ENCODE data around the gene NSMCE4A. TPM values are rescaled to one million over a fixed set of nuclear protein-coding genes. Genes with fewer than 3 reads are reported as not detected.
"Not testable (repeated sequence)": the region's sequence is repeated elsewhere in the genome, so short reads cannot be mapped to it uniquely, and the experiment has no call there.

NSMCE4A gene
- polyA plus RNA-seq, 3 donors: 34.6 to 47.2 (median 38.1) TPM

GRCh38 chr10:121994429-121994941, 19.5 kb upstream of the NSMCE4A start:
- Mint-ChIP-seq H3K4me1 (no peaks in the 10 kb centered on the region), H3K36me3 (no peaks in the 10 kb centered on the region), H3K4me3 (no peak overlapping the region), H3K27ac (no peak overlapping the region), H3K9me3 (peaks cover 0 to 14% (median 3%) of the 10 kb centered on the region in 7 donors), H3K27me3 (ENCODE audit: low read depth in 3 of 3) (peaks cover 9 to 16% (median 11%) of the 10 kb centered on the region in 3 donors)
- H3K4me1 ChIP-seq (ENCODE audit: control insufficient read depth in 1 of 2, insufficient read depth in 2 of 2, low read length in 2 of 2): no peaks in the 10 kb centered on the region
- no peak overlapping the region for H2AFZ ChIP-seq (ENCODE audit: insufficient read depth, low read depth, low read length, poor library complexity, severe bottlenecking)
- no CpG with 5 or more reads among the region's 10 CpGs for WGBS (ENCODE audit: insufficient coverage)
- H3K27me3 ChIP-seq (ENCODE audit: control insufficient read depth in 2 of 2, insufficient read depth in 2 of 2, low read length in 2 of 2): peaks cover 0 to 4% of the 10 kb centered on the region in 2 donors
- H3K4me3 ChIP-seq (replicated peaks in 1 of 3; ENCODE audit: low read depth in 2 of 3, low read length in 3 of 3): no peak overlapping the region
- no peak overlapping the region for H3K4me2 ChIP-seq (replicated peaks; ENCODE audit: extremely low read depth, low read length, poor library complexity, severe bottlenecking)
- no peak overlapping the region for H3K27ac ChIP-seq (ENCODE audit: low read depth in 1 of 2, low read length in 2 of 2)
- no peak for TF ChIP-seq CTCF (IDR thresholded peaks at IDR 0.05)
- intact Hi-C loops (cut with micrococcal nuclease): no loop called here
- no peaks in the 10 kb centered on the region for H3K9me3 ChIP-seq (replicated peaks in 1 of 2; ENCODE audit: control insufficient read depth in 1 of 2, insufficient read depth in 1 of 2, low read length in 2 of 2)
- DNase-seq: no peak
- H4K20me1 ChIP-seq (ENCODE audit: insufficient read depth, low read length): no peaks in the 10 kb centered on the region
- no peak overlapping the region for H3K9ac ChIP-seq (ENCODE audit: insufficient read depth, low read length, poor library complexity, severe bottlenecking)
- H3K36me3 ChIP-seq (replicated peaks in 1 of 2; ENCODE audit: control insufficient read depth in 1 of 2, insufficient read depth in 2 of 2, low read length in 2 of 2): no peaks in the 10 kb centered on the region
- no peaks in the 10 kb centered on the region for H3K79me2 ChIP-seq (ENCODE audit: insufficient read depth, low read length)

GRCh38 chr10:121991727-121992126, 16.7 kb upstream of the NSMCE4A start:
- H3K4me1 Mint-ChIP-seq; H3K79me2 ChIP-seq (ENCODE audit: insufficient read depth, low read length); H3K4me3 Mint-ChIP-seq; H3K4me2 ChIP-seq (replicated peaks; ENCODE audit: extremely low read depth, low read length, poor library complexity, severe bottlenecking); H3K4me1 ChIP-seq (ENCODE audit: control insufficient read depth in 1 of 2, insufficient read depth in 2 of 2, low read length in 2 of 2); H3K27ac Mint-ChIP-seq; H2AFZ ChIP-seq (ENCODE audit: insufficient read depth, low read depth, low read length, poor library complexity, severe bottlenecking); DNase-seq; H4K20me1 ChIP-seq (ENCODE audit: insufficient read depth, low read length); H3K9me3 ChIP-seq (replicated peaks in 1 of 2; ENCODE audit: control insufficient read depth in 1 of 2, insufficient read depth in 1 of 2, low read length in 2 of 2); H3K27me3 ChIP-seq (ENCODE audit: control insufficient read depth in 2 of 2, insufficient read depth in 2 of 2, low read length in 2 of 2); H3K36me3 ChIP-seq (replicated peaks in 1 of 2; ENCODE audit: control insufficient read depth in 1 of 2, insufficient read depth in 2 of 2, low read length in 2 of 2); H3K4me3 ChIP-seq (replicated peaks in 1 of 3; ENCODE audit: low read depth in 2 of 3, low read length in 3 of 3); H3K27ac ChIP-seq (ENCODE audit: low read depth in 1 of 2, low read length in 2 of 2); intact Hi-C loops (cut with micrococcal nuclease); H3K9ac ChIP-seq (ENCODE audit: insufficient read depth, low read length, poor library complexity, severe bottlenecking); H3K36me3 Mint-ChIP-seq: not testable (repeated sequence)
- H3K27me3 Mint-ChIP-seq (ENCODE audit: low read depth in 3 of 3): peaks cover 9 to 14% (median 12%) of the 10 kb centered on the region in 3 donors
- 95% methylated on average over 2 of the region's 4 CpGs for WGBS (ENCODE audit: insufficient coverage)
- H3K9me3 Mint-ChIP-seq: peaks cover 3 to 16% (median 7%) of the 10 kb centered on the region in 7 donors
